Loucy (cell line): ENCODE results near the gene WDHD1.

Source experiments
- CTCF ChIP-seq: fragments of 200-600 bp; sonication (generic); conservative IDR thresholded peaks from 2 replicates; pipeline ENCODE4 v1.5.1; 2014; ENCODE audit warnings: mild to moderate bottlenecking, antibody characterized with exemption, low read length
- EZH2phosphoT487 ChIP-seq: fragments of 200-600 bp; IDR thresholded peaks from 2 replicates; pipeline ENCODE4 v1.6.1; 2018; ENCODE audit warnings: antibody characterized with exemption, mild to moderate bottlenecking, moderate library complexity, borderline replicate concordance

- TF ChIP-seq CTCF, result peak; percentile 33; the same call in 1 of the 2 replicates
- no peak for TF ChIP-seq EZH2phosphoT487
Measured at GRCh38 chr14:54981698-54982097, 45.2 kb downstream of the WDHD1 start.
